NCI-H345 treated with DMSO at 0.1 percent for 48 hours (cell line): Measurements from ENCODE around the gene TP53.
A peak's percentile ranks its signal among the peaks of the same experiment; 100 is the strongest.

ENCODE experiments used
- DNase-seq: peaks from one replicate; lab custom pipeline; 2025; ENCODE audit not compliant: unreplicated experiment; lab: John Stamatoyannopoulos, UW

Gene TP53

GRCh38 chr17:7687072-7687907 lies at the start of gene TP53:
Gene TP53 (minus strand): TSS chr17:7687490. CDS start chr17:7676594, 10,896 bp downstream.
- DNase-seq, result peak; percentile 49

- DNase-seq, result no peak
Measured at GRCh38 chr17:7732981-7733539, 45.8 kb upstream of the TP53 start.

GRCh38 chr17:7729816-7730215 lies 42.5 kb upstream of the TP53 start:
- no peak for DNase-seq

- DNase-seq, result no peak
Measured at GRCh38 chr17:7727886-7728285, 40.6 kb upstream of the TP53 start.

GRCh38 chr17:7721612-7722011 lies 34.3 kb upstream of the TP53 start:
- no peak for DNase-seq

GRCh38 chr17:7720125-7720524 lies 32.8 kb upstream of the TP53 start:
- DNase-seq, result no peak

GRCh38 chr17:7719661-7720060 lies 32.4 kb upstream of the TP53 start:
- DNase-seq, result no peak

- DNase-seq, result no peak
Measured at GRCh38 chr17:7717756-7718350, 30.6 kb upstream of the TP53 start.

GRCh38 chr17:7716901-7717755 lies 29.8 kb upstream of the TP53 start, which contains the start of gene DNAH2:
Gene DNAH2 (plus strand): TSS chr17:7717744. CDS start chr17:7719735, 1,991 bp downstream.
- peak; percentile 65 for DNase-seq

- no peak for DNase-seq
Measured at GRCh38 chr17:7715936-7716886, 28.9 kb upstream of the TP53 start.

GRCh38 chr17:7714721-7715594 lies 27.7 kb upstream of the TP53 start:
- DNase-seq, result no peak

GRCh38 chr17:7713782-7714181 lies 26.5 kb upstream of the TP53 start:
- DNase-seq, result no peak

GRCh38 chr17:7712111-7712771 lies 25.0 kb upstream of the TP53 start:
- DNase-seq, result no peak

GRCh38 chr17:7711051-7711755 lies 23.9 kb upstream of the TP53 start:
- DNase-seq, result no peak

- no peak for DNase-seq
Measured at GRCh38 chr17:7710301-7710700, 23.0 kb upstream of the TP53 start.

- no peak for DNase-seq
Measured at GRCh38 chr17:7709031-7709430, 21.7 kb upstream of the TP53 start.

- DNase-seq, result no peak
Measured at GRCh38 chr17:7707858-7708750, 20.8 kb upstream of the TP53 start.
